ENCODE data around the gene GPRIN2. TPM values are rescaled to one million over a fixed set of nuclear protein-coding genes. Genes with fewer than 3 reads are reported as not detected.
A peak's percentile ranks its signal among the peaks of the same experiment; 100 is the strongest.
"Not testable (repeated sequence)": the region's sequence is repeated elsewhere in the genome, so short reads cannot be mapped to it uniquely, and the experiment has no call there.

Gene GPRIN2
- total RNA-seq, 2 donors from 2014 or later, result 35.9 to 56.7 TPM

DNA sequence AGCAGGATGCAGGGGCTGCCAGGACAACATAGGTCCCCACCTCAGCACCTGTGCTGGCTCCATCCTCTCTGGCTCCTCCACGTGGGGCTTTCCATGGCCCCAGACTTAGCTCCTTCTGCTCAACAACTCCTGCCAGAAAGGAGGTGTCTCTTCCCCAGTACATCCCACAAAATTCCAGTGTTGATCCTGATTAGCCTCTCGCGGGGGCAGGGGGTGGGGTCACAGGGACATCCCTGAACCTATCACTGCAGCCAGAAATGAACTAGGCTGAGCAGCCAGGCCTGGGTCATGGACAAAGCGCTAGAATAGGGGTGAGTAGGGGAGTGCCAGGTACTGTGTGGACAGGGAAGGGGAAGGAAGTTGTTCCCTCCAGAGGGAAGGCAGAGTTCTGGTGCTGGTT lies 17.4 kb upstream of the GPRIN2 start:
- ATAC-seq; intact Hi-C loops (cut with DNase I, micrococcal nuclease); DNase-seq: not testable (repeated sequence)

DNA sequence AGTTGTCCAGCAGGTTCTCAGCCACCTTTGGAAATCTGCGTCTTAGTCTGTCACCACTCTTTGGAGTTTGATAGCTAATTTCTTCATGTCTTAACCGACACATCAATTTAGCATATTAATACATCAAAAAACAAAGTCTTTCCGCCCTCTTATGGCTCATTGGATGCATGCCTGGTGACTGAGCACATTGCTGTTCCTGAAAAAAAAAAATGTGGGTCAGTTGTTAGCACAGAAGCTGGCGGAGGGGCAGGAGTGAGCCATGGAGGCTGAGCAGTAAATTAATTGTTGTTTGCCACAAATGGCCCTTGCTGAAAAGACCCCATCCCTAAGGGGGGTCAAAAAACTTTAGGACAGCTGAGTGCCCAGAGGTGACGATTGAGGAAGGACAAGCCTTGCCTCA lies 16.9 kb upstream of the GPRIN2 start:
- DNase-seq; intact Hi-C loops (cut with DNase I, micrococcal nuclease); ATAC-seq: not testable (repeated sequence)

DNA sequence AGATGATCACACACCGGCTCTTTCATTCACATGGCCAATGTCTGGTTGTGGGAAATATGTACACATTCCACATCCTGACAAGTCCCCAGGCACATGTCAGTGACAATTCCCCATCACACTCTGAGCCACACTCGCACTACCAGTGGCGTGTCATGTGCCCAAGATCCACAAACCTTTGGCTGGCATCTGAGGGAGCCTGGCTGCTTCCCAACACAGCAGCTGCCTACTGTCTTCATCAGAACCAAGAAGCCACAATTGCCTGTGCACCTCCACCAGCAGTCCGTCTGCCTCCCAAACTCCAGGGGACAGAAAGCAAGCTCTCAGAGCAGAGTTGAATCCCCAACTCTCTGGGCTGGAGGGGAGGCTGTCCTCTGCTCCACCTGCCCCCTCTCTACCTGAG lies 16.3 kb upstream of the GPRIN2 start:
- DNase-seq; ATAC-seq; intact Hi-C loops (cut with DNase I, micrococcal nuclease): not testable (repeated sequence)

DNA sequence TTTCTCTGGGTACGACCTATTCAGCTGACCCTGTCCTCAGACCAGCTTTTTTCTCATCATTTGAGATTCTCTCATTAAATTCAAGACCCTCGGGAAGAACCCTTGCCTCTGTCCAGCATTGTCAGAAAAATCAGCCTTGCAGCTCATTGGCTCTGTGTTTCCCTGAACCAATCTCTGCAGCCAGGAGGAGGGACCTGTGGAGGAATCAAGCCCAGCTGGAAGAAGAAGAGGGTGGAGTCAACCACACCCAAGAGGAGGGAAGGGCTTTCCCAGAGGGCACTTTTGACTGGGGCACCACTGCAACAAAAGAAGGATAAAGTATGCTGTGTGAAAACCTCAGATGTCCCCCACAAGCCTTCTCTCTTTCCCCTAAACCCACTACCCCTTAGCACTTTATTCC lies 14.2 kb upstream of the GPRIN2 start:
- intact Hi-C loops (cut with DNase I, micrococcal nuclease); DNase-seq; ATAC-seq: not testable (repeated sequence)

DNA sequence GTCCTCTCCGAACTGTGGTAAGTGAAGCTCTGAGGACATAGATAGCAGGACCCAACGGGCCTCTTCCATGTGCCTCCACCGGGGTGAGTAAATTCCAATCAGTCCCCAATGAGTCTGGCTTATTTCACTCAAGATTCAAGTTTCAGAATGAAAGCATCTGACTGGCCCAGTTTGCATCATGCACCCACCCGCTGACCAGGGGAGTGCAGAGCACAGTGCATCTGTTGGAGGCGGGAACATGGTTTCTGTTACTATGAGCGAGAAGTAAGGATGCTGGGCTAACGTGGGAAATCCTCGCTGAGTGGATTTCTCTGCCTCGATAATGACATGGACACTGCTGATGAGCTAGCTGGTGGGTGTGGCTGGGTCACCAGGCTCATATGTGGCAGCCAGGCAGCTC lies 10.7 kb upstream of the GPRIN2 start:
- DNase-seq; intact Hi-C loops (cut with DNase I, micrococcal nuclease); ATAC-seq: not testable (repeated sequence)

DNA sequence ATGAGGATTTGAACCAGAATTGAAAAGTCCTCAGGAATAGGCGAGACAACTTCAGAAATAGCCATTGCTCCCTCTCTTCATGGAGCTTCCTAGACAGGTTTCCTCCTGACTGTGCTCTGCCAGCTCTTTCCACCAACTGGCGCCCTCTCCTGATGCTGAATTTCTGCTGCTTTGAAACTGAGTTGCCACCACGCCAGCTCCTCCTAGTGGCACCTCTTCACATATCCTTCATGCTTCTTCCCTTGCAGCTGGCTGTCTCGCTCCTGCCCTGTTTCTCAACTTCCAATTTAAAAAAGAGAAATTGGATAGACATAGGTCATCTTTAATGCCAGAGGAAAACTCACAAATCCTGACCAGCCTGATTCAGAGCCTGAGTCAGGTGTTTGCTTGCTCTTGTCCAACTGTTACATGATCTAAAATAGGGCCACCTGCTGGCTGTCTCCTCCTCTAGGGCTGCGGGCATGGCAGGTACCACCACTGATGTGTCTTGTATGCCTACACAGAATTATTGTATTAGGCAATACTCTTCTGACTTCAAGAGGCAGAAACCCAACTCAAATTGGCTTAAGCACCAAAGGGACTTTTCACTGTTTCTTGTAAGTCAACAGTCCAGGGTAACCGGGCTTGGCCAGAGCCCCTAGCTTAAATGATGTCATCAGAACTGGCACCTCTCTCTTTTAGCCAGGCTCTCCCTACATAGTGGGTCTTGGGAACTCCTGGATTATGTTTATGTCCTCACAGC lies 9.3 kb upstream of the GPRIN2 start:
- intact Hi-C loops (cut with DNase I, micrococcal nuclease), result not testable (repeated sequence)
- DNase-seq, result peak; percentile 55 to 77

DNA sequence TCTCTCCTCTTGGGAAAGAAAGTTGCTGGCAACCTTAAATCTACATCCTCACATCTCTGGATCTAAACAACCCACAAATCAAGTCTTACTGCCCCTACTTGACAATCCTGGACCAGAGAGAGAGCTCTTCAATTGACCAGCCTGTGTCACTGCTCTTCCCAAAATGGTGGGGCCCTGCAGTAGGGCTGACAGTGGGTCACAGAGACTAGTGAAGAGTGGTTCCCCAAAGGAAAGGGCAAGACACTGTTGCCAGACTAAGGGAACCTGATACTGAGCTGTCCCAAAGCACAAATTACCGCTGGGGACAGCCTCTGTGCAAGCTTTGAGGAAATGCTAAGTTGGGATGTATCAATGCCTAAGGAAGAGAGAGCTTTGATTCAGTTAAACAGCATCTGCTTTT lies 4.5 kb upstream of the GPRIN2 start:
- intact Hi-C loops (cut with DNase I, micrococcal nuclease), result no loop called here

More for the DNA sequence above, 9.3 kb upstream of the GPRIN2 start:
- peak; percentile 98 for ATAC-seq

DNA sequence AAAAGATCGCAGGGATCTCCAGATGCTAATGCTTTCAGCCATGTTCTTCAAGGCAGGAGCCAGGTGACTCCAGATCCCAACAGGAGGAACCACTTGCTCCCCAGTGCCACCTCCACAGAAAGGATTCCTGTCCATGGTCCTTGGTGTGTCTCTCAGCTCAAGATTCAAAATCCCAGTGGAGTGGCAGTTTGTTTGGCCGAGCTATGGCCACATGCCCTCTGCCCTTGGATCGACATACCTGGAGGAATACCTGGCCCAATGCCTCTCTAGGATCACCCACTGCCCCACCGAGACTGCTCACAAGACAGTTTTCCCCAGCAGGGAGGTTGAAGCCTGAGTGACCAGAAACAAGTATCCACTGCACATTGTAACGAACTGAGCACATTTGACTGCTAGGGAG lies 3.9 kb upstream of the GPRIN2 start:
- DNase-seq, result no peak
- ATAC-seq, result no peak
- intact Hi-C loops (cut with DNase I, micrococcal nuclease), result no loop called here

More for the DNA sequence above, 4.5 kb upstream of the GPRIN2 start:
- DNase-seq (no peak), ATAC-seq (no peak)

DNA sequence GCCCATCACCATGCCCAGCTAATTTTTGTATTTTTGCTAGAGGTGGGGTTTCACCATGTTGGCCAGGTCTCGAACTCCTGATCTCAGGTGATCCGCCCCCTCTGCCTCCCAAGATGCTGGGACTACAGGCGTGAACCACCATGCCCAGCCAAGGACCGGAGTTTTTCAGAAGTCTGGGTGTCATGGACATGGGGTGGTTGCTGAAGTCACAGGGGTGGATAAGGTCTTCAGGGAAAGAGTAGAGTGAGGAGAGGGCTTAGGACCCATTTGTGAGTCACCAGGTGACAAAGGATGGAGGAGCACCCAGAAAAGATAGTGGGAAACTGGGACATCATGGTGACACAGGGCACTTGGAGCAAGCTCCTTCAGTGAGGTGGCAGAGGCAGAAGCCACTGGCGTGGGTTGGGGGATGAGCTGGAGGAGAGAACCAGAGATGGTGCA lies 2.8 kb upstream of the GPRIN2 start:
- DNase-seq (no peak), ATAC-seq (no peak)
- intact Hi-C loops (cut with DNase I, micrococcal nuclease), result no loop called here

DNA sequence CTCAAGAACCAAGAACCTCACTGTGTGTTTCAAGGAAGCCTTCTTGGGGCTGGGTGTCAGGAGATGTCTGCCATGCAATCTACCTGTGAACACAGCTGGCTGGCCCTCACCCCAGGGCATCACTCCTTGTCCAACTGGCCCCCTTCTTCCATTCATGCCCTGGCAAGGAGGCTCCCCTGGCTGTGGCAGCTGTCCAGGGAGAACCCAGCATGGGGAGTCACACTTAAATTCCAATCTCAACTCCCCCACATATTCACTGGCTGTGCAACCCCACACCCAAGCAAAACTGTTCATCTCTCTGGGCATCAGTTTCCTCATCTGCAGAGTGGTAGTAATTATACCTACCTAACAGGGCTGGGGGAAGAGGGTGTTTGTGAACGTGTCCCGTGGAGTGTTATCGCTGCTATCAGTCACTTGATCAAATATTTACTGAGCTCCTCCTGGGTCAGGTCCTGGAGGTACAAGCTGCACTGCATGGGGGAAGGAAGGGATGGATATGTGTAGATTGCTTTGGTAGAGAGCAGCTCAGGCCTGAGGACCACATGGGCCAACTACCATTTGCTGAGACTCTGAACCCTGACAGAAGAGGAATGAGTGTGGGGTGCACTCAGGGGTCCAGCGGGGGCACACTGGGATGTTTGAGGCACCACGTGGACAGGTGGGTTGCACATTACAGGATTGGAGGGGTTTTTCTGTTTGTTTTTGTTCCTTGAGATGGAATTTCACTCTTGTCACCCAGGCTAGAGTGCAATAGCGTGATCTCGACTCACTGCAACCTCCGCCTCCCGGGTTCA lies 2.1 kb upstream of the GPRIN2 start:
- intact Hi-C loops (cut with DNase I, micrococcal nuclease), result no loop called here
- ATAC-seq (peak; percentile 66), DNase-seq (peak; percentile 34 to 60)

DNA sequence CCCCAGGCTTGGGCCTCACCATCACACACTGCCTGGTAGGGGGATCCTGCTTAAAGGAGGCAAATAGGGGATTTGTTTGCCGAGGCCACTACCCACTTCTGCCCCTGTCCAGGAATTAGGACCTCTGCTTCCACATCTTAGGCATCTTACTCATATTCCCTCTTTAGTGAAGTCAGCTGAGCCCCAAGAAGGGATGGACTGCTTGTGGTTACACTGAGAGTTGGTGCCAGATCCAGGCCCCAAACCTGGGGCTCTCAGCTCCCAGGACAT lies 1.6 kb upstream of the GPRIN2 start:
- intact Hi-C loops (cut with DNase I, micrococcal nuclease), result no loop called here
- ATAC-seq, result no peak
- no peak for DNase-seq

DNA sequence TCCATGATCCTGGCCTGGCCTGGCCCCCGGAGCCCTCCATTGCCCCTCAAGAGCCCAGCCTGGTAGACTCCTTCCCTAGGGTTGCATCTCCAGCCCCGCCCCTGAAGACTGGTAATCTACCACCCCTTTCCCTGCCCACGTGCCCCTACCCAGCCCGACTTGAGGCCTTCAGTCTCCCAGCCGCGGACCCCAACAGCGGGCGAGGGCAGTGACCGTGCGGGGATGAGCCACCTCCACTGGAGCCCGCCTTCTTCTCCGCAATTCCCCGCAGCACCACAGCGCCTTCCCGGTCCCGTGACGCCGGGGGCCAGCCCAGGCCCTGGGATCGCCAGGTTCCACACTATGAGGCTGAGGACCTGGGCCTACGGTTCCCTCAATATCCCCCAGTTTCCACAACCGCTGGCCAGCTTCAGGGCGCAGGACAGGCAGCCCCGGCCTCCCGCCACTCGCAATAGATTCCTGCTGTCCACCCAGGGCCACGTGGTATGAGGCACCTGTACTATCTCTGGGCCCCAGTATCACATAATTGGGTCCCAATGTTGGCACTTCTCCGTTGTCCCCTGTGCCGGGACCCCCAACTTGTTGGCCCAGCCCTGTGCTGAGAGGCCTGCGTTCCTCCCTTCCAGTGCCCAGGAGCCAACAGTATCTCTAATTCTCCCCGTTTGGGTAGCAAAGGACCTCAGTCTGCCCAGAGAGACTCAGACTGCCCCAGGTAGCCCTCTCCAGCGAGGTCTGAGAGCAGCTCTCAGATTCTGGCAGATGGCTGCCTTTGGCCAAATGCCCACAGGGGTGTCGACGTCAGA lies 1.1 kb upstream of the GPRIN2 start:
- ATAC-seq, result no peak
- intact Hi-C loops (cut with DNase I, micrococcal nuclease), result no loop called here
- peak; percentile 36 to 44 for DNase-seq

DNA sequence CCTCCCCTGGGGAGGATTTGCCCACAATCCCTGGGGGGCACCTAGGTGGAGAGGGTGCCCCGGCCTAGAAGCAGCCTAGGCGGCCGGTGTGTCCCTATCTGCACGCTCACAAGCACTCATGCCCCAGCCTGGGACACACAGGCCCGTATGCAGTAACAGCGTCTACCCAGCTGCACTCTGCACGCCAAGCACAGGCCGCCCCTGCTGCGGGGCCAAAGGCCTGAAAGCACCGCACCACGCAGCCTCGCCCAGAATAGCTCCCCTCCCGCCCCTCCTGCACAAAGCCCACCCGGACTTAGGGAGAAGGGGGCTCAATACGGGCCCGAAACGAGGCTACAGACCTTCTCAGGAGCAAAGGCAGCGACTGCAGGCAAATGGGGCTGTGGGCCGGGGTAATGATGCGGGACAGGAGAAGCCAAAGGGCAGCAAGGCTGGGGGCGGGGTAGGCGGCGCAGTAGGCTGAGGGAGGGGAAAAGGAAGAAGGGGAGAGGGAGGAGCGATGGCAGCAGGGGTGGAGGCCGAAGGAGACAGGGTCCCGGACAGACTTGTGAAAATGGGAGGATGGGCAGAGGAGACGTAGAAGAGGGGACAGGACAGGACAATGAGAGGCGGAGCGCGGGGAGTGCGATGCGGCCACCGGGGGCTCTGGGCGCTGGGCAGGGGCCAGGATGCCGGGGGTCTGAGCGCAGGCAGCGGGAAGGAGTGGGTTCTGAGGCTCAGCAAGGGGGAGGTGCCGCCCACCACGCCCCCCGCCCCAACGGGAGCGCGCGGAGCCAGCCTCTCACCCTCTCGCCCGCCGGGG lies 544 bp downstream of the GPRIN2 start:
- DNase-seq, result peak; percentile 73 to 80

DNA sequence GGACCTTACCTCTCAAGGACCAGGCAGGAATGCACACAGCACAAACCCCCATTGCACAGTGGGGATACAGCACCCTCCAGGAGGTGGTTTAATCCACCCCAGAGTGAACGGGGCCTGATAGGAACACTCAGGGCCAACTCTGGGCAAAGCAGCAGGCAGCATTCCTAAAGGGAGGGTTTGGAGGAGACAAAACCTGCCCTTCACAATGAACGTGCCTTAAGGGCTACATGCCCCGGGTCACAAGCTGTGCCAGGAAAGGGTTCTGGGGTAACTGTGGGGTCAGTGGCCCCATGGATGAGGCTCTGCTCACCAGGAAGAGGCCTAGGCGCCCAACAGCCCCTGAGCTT lies 1.1 kb downstream of the GPRIN2 start:
- intact Hi-C loops (cut with DNase I, micrococcal nuclease), result no loop called here
- DNase-seq, result no peak
- ATAC-seq, result no peak

More for the DNA sequence above, 544 bp downstream of the GPRIN2 start:
- intact Hi-C loops (cut with DNase I, micrococcal nuclease), result no loop called here
- ATAC-seq, result peak; percentile 53

DNA sequence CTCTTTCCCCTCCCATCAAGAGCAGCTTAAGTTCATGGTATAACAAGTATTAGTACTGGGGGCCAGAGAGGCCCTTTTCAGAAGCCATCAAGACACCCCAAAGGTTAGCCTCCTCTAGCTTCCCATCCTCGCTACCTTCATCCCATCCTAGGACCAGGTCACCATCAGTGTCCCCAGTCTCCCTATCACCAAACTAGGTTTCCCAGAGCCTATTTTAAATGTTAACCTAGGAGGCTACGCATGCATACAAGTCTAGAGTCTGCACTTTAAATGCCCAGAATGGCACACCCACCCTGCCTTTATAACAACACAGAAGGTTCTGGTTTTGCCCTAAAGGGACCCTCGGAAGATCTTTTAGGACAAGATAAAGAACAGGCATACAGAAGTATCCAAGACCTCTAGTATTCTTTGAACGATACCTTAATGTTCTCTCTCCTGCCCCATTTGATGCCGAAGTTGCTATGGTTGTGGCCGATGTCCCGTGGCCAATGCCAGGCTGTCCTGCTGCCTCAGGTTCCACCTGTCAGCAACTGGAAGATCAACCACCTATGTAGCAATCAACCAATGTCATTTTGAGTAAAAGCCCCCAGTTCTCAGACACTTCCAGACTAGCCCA lies 2.2 kb downstream of the GPRIN2 start:
- intact Hi-C loops (cut with DNase I, micrococcal nuclease), result no loop called here
- DNase-seq (no peak), ATAC-seq (no peak)

DNA sequence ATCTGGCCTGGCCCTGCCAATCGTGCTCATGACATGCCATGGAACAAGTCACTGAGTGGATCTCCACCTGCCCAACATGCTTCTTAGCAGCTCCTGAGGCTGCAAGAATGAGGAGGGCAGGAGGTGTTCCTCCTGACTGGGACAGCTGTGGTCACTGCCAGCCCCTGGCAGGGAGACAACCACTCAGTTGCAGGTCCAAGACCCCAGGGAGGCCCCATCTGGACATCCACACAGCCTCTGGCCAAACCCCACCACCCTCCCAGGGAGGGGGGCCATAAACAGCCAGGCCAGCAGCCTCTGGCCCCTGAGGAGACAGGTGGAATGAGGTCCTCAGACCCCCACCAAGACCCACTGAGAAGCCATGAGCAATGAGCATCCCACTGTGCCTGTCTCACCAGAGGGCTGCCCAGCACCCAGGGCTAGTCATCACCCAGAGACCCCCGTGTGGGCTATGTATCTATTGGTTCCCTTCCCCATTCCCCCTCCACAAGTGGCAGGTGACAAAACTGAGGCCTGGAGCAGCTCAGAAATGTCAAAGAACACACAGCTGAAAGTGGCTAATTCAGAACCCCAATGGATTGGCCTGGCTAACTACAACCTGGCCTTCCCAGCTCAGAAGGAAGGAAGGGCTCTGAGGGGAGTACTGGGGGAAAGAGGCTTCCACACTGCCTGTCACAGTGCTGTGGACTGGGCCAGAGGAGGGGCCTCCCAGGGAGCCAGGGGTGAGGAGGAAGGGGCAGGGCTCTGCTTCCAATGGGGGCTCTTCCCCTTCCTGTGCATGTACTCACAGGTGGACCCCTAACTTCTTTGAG lies 3.0 kb downstream of the GPRIN2 start:
- DNase-seq (no peak), ATAC-seq (no peak)
- intact Hi-C loops (cut with DNase I, micrococcal nuclease), result no loop called here

DNA sequence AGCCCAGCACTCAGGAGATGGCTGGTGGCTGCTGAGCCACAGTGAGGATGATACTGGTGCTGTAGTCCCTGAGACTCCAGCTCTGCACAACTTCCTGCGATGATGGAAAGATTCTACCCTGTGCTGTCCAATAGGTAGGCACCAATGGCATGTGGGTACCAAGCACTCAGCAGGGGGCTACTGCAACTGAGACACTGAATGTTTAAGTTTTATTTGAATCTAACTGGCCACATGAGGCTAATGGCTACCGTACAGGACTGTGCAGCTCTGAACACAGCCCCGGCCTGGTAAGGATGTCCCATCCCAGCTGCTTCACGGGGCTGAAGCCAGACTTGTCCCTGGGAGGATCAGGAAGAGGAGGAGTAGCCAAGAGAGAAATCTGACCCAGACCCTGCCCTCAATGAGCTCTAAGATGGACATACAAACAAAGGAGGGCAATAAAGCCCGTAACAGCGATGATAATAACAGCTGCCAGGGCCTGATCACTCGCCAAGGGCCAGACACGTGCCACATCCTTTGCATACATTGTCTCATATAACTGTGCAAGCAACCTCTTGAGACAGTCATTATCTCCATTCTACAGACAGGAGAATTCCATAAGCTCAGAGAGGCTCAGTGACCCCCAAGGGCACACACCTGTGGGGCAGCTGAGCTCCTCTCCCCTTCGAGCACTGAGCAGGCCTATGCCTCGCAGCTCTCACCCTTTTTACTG lies 3.8 kb downstream of the GPRIN2 start:
- ATAC-seq, result peak; percentile 32
- intact Hi-C loops (cut with DNase I, micrococcal nuclease), result no loop called here
- DNase-seq, result peak; percentile 42 to 59

Data from left colon (tissue), 2 donors.